ENCODE results near the gene CD22. TPM values are rescaled to one million over a fixed set of nuclear protein-coding genes. Genes with fewer than 3 reads are reported as not detected.

The CD22 gene
- total RNA-seq, 6 experiments from 2014 or later: 0.24 to 0.59 (median 0.57) TPM; not detected in 2

GRCh38 chr19:35290381-35291127, 38.4 kb upstream of the CD22 start:
- no peaks in the 10 kb centered on the region for H3K9me3 Mint-ChIP-seq
- no peak for DNase-seq
- no peaks in the 10 kb centered on the region for H3K36me3 Mint-ChIP-seq (ENCODE audit: low read depth)
- TF ChIP-seq CTCF (IDR thresholded peaks at IDR 0.05): no peak
- H3K4me1 Mint-ChIP-seq (ENCODE audit: low read depth): no peaks in the 10 kb centered on the region
- H3K27me3 Mint-ChIP-seq (ENCODE audit: insufficient read depth): peaks cover 35% of the 10 kb centered on the region
- no peak overlapping the region for H3K4me3 Mint-ChIP-seq
- H3K27ac Mint-ChIP-seq: no peak overlapping the region

GRCh38 chr19:35291259-35291658, 37.7 kb upstream of the CD22 start:
- H3K4me3 Mint-ChIP-seq: no peak overlapping the region
- no peak overlapping the region for H3K27ac Mint-ChIP-seq
- H3K4me1 Mint-ChIP-seq (ENCODE audit: low read depth): no peaks in the 10 kb centered on the region
- no peaks in the 10 kb centered on the region for H3K36me3 Mint-ChIP-seq (ENCODE audit: low read depth)
- no peaks in the 10 kb centered on the region for H3K9me3 Mint-ChIP-seq
- TF ChIP-seq CTCF (IDR thresholded peaks at IDR 0.05): no peak
- no peak for DNase-seq
- peaks cover 31% of the 10 kb centered on the region for H3K27me3 Mint-ChIP-seq (ENCODE audit: insufficient read depth)

GRCh38 chr19:35291916-35292315, 37.1 kb upstream of the CD22 start, which contains the start of gene MAG:
Gene MAG, plus strand, starts transcription at chr19:35292161. Its CDS starts 3,248 bp downstream, at chr19:35295409.
- Mint-ChIP-seq H3K4me3 (no peak within 1 kb of the TSS), H3K9me3 (no peaks in the 10 kb centered on the region), H3K27me3 (ENCODE audit: insufficient read depth) (peaks cover 31% of the 10 kb centered on the region), H3K4me1 (ENCODE audit: low read depth) (no peaks in the 10 kb centered on the region), H3K36me3 (ENCODE audit: low read depth) (no peaks in the 10 kb centered on the region), H3K27ac (no peak within 1 kb of the TSS)
- TF ChIP-seq CTCF (IDR thresholded peaks at IDR 0.05): no peak
- DNase-seq: no peak

- Mint-ChIP-seq H3K27me3 (ENCODE audit: insufficient read depth) (peaks cover 24% of the 10 kb centered on the region), H3K4me1 (ENCODE audit: low read depth) (no peaks in the 10 kb centered on the region), H3K27ac (no peak overlapping the region), H3K36me3 (ENCODE audit: low read depth) (no peaks in the 10 kb centered on the region), H3K9me3 (no peaks in the 10 kb centered on the region), H3K4me3 (no peak overlapping the region)
- no peak for DNase-seq
- TF ChIP-seq CTCF (IDR thresholded peaks at IDR 0.05): no peak
Measured at GRCh38 chr19:35292421-35293362, 36.3 kb upstream of the CD22 start.

GRCh38 chr19:35293363-35293739, 35.6 kb upstream of the CD22 start:
- Mint-ChIP-seq H3K4me3 (no peak overlapping the region), H3K9me3 (no peaks in the 10 kb centered on the region), H3K36me3 (ENCODE audit: low read depth) (no peaks in the 10 kb centered on the region), H3K4me1 (ENCODE audit: low read depth) (no peaks in the 10 kb centered on the region), H3K27me3 (ENCODE audit: insufficient read depth) (peaks cover 23% of the 10 kb centered on the region), H3K27ac (no peak overlapping the region)
- no peak for DNase-seq
- TF ChIP-seq CTCF (IDR thresholded peaks at IDR 0.05): no peak

Data from HFFc6 (cell line).